HG03575 (cell line): ENCODE measurements around the gene NBPF3.
"Not testable (repeated sequence)": the region's sequence is repeated elsewhere in the genome, so short reads cannot be mapped to it uniquely, and the experiment has no call there.

Experiments used
- ATAC-seq: cut with Tn5 transposase; IDR thresholded peaks from one replicate; pipeline ENCODE4 v1.9.1; 2021; ENCODE audit not compliant: unreplicated experiment, insufficient number of reproducible peaks, low FRiP score; ENCODE audit errors: extremely low read depth

The NBPF3 gene

DNA sequence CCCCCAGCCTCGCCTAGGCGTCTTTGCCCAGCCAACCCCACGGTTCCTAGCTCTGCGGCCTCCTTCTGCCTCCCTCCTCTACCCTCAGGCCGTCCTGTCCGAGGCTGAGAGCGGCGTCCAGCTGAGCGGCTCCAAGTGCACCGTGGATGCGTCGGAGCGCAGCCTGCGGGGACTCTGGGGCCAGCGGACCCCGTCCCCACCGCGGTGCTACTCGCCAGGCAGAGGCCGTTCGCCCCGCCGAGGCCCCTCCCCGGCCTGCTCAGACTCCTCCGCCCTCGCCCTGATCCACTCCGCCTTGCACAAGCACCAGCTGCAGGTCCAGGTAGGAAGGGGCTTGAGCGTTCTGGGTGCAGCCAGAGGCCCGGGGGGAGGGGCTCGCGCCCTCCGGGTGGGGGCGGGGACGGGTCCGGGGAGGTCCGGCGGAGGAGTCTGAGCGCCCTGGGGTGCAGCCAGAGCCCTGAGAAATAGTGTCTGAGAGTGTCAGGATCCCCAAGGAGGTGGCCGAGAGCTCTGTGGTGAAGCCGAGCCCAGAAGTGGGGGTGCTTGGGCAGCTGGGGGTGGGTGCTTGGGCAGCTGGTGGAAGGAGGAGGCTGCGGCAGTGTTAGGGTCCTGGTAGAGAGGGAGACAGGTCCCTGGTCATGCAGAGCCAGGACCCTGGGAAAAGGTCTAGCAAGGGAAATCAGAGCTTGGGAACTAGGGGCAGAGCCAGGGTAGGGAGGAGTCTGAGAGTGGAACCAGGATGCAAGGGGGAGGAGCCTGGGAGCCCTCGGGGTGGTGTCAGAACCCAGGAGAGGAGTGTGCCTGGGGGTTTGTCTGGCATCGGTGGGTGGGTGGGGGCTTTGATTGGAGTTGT, 3.2 kb upstream of the NBPF3 start:
- no peak for ATAC-seq

- ATAC-seq, result no peak
Observed at GRCh38 chr1:21437341-21437640, 2.6 kb upstream of the NBPF3 start.

DNA sequence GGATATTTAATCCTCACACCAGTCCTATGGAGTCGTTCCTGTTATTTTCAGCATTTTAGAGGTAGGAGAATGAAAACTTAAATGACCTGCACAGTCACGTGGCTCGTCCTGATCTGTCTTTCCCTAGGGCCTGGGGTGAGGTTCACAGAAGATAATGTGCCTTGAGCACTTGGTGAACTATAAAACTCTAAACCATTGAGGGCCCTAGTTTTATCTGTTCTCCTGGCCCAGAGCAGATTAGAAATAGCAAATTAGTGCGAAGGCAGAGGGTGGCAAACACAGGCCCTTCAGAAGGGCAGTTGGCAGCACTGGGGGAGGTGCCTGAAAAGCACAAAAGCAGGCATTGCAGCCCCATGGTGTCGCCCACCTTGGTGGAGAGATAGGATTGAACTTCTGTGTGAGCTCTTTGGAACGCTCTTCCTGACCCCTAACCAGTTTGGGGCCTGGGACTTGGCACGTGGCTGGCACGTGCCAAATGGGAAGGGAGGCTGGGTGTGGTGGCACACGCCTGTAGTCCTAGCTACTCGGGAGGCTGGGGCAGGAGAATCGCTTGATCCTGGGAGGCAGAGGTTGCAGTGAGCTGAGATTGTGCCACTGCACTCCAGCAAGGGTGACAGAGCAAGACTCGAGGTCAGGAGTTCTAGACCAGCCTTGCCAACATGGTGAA, 1.2 kb upstream of the NBPF3 start:
- ATAC-seq, result not testable (repeated sequence)

DNA sequence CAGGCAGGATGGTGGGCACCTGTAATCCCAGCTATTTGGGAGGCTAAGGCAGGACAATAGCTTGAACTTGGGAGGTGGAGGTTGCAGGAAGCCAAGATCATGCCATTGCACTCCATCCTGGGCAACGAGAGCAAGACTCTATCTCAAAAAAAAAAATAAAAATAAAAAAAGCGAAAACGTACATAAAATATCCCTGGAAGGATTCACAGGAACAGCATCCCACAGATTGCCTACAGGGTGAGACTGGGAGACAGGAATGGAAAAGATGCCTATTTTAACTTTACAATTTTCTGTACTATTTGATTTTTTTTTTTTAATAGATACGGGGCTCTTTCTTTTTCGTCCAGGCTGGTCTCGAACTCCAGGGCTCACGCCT, 604 bp upstream of the NBPF3 start:
- ATAC-seq, result no peak

- not testable (repeated sequence) for ATAC-seq
Observed at GRCh38 chr1:21440630-21441125, 741 bp downstream of the NBPF3 start.

DNA sequence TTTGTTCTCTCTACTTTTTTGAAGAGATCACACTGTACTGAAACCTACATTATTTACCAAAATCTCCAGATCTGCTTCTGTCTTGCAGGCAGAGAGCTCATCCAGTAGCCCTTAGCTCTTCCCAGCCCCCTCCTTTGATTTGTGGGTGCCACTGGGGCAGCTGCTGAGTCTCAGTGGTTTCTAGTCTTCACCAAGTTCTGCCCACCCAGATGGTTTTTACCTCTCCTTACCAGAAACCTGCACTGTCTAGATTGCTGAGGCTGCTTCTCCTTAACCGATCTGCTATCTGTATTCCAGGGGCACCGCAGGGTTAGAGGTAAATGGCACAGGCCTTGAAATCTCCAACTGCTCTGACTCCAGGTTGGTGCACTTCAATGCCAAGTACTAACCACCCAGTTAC, 6.7 kb downstream of the NBPF3 start:
- not testable (repeated sequence) for ATAC-seq

DNA sequence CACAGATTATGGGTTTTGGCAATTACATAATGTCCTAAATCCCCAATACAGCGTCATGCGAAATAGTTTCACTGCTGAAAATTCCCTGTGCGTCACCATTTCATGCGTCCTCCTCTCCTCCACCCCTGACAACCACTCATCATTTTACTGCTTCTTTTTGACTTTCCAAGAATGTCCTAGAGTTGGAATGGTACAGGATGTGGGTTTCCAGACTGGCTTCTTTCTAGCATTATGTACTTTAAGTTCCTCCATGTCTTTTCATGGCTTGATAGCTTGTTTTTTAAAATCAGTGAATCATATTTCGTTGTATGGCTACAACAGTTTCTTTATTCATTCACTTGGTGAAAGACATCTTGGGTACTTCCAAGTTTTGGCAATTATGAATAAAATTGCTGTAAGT, 7.4 kb downstream of the NBPF3 start:
- no peak for ATAC-seq

DNA sequence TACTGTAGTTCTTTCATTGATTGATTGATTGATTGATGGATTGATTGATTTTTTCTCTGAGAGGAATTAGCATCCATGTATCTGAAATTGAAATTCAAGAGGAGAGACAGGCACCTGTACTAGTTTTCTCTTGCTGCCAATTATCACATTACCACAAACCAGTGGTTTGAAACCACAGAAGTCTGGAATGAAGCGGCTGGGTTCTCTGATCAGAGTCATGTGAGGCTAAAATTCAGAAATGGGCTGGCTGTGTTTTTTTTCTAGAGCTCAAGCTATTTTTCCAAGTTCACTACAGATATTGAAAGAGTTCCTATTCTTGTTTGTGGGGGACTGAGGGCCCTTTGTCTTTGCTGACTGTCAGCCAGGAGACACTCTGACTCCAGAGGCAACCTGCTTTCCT, 10.0 kb downstream of the NBPF3 start:
- ATAC-seq, result no peak

DNA sequence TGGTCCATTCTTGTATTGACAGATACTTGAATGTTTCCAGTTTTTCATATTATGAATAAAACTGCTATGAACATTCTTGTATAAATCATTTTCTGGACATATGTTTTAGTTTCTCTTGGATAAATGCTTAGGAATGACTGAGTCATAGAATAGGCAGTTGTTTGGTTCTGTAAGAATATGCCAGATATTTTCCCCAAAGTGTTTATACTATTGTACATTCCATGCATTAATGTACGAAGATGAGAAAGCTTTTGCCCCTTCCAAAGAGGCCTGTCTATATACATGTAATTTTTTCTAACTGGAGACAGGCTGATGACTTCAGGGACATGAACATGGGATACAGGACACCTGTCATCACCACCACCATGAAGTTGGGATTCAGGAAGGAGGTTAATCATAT, 11.3 kb downstream of the NBPF3 start:
- no peak for ATAC-seq

DNA sequence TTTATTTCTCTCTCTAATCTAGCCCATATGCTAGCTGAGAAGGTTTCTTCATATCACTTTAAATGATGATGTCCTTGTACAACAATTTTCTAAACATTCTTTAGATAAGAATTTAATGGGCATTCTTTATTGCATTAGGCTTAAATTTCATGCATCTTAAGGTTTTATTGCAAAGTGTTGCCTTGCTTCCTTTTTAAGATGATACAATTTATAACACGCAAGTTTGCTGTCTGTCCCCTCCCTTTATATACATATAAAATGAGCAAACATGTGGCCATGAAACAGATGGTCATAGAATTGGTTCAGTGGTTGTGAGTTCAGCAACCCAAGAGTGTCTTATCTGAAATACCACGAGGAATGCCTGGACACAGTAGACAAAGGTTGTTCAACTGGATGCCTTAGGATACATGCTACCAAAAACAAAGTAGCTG, 12.1 kb downstream of the NBPF3 start:
- no peak for ATAC-seq

- not testable (repeated sequence) for ATAC-seq
Observed at GRCh38 chr1:21453964-21454614, 14.2 kb downstream of the NBPF3 start.

GRCh38 chr1:21454904-21455303, 15.0 kb downstream of the NBPF3 start:
- ATAC-seq, result not testable (repeated sequence)

DNA sequence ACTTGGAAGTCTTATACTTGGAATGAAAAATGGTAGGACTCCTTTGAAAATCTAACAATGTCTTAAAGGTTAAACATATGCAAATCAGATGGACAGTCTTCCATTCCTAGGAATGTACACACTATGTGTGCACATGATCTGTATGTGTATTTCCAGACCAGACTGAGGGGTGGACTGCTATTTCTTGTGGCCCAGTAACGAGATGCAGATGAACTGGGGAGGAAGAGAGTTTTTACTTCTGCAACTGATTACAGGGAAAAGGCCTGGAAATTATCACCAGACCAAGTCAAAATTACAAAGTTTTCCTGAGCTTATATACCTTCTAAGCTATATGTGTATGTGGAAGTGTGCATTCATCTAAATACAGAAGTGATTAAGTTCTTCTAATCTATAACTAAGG, 17.7 kb downstream of the NBPF3 start:
- ATAC-seq, result no peak

DNA sequence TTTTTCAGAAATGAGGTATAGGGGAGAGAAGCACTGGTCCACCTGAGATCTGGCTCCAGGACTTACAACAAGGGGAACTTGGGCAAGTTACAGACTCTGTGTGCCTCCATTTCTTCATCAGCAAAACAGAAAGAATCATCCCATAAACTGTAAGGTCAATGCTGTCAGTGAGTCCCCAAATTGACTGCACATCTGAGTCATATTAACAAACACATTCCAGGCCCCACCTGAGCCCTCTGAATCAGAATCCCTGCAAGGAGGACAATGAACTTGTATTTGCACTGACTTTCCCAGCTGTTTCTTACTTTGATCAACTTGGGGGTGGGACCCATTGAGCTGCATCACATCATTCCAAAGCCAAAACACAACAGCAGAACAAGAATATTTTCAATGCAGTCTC, 25.2 kb downstream of the NBPF3 start:
- ATAC-seq, result not testable (repeated sequence)

DNA sequence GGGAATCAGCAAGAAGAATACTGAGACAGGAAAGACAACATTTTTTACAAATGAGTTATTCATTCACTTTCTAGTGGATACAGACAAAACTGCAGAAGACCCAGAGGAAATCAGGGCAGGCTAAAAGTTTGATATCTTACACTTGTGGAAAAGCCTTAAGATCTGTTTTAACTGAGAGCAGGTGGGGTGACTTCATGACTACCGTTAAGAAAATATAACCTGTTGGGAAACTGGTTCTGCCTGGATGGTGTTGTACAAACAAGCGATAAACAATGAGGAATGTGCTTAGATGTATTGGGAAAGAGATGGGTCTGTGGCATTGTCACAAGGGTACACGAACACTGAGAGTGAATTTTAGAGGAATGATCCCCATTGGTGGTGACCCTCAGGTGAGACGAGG, 28.0 kb downstream of the NBPF3 start:
- ATAC-seq, result not testable (repeated sequence)

DNA sequence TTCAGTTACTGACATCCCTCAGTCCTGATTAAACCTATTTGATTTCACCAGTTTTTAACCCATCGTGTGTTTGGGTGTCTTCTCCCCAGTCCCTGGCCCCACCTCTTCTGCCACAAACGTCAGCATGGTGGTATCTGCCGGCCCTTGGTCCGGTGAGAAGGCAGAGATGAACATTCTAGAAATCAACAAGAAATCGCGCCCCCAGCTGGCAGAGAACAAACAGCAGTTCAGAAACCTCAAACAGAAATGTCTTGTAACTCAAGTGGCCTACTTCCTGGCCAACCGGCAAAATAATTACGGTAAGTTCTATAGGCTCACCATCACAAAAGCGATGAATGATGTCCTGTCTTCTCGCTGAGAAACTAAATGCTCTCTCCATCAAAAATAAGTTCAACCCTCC, 28.7 kb downstream of the NBPF3 start:
- no peak for ATAC-seq

DNA sequence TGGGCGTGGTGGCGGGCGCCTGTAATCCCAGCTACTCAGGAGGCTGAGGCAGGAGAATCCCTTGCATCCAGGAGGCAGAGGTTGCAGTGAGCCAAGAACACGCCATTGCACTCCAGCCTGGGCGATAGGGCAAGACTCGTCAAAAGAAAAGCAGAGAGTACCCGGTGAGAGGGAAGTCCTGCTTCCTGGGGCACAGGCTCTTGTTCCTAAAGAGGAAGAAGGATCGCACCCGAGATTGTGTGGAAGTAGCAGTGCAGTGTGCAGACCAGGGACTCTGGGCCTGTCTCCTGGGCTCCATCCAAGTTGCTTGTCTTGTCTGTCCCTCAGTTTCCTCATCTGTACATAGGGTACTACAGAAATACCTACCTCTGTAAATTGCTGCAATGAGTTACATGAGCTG, 29.6 kb downstream of the NBPF3 start:
- no peak for ATAC-seq

- no peak for ATAC-seq
Observed at GRCh38 chr1:21472861-21473260, 32.9 kb downstream of the NBPF3 start.

DNA sequence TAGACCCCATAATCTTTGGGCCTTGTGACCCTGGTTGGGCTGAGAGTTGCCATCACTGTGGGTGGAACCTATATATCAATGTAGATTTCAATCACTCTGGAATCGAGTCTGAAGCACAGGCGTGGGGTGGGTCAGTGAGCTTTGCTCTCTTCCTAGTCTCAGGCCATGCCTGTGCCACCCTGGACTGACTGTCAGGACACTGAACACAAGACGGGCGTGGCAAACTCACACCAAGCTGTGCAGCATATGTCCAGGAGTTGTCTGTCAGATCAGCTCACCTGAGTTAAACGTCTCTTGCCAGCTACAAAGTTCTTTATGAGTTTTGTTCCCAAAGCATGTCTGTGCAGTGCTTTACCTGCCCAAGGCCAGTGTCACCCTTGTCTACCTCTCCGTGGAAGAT, 38.4 kb downstream of the NBPF3 start:
- ATAC-seq, result no peak

DNA sequence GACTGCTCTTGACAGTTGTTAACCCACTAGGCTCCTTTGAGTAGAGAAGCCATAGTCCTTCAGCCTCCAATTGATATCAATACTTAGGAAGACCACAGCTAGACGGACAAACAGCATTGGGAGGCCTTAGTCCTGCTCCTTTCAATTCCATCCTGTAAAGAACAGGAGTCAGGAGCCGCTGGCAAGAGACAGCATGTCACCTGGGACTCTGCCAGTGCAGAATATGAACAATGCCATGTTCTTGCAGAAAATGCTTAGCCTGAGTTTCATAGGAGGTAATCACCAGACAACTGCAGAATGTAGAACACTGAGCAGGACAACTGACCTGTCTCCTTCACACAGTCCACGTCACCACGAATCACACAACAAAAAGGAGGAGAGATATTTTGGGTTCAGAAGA, 43.9 kb downstream of the NBPF3 start:
- not testable (repeated sequence) for ATAC-seq
